NCI-H2171 (cell line): Measurements from ENCODE around the gene COL6A3.
A peak's percentile ranks its signal among the peaks of the same experiment; 100 is the strongest.

Source experiments
- DNase-seq: peaks from one replicate; lab custom pipeline; 2025; lab: John Stamatoyannopoulos, UW

Gene COL6A3

DNA sequence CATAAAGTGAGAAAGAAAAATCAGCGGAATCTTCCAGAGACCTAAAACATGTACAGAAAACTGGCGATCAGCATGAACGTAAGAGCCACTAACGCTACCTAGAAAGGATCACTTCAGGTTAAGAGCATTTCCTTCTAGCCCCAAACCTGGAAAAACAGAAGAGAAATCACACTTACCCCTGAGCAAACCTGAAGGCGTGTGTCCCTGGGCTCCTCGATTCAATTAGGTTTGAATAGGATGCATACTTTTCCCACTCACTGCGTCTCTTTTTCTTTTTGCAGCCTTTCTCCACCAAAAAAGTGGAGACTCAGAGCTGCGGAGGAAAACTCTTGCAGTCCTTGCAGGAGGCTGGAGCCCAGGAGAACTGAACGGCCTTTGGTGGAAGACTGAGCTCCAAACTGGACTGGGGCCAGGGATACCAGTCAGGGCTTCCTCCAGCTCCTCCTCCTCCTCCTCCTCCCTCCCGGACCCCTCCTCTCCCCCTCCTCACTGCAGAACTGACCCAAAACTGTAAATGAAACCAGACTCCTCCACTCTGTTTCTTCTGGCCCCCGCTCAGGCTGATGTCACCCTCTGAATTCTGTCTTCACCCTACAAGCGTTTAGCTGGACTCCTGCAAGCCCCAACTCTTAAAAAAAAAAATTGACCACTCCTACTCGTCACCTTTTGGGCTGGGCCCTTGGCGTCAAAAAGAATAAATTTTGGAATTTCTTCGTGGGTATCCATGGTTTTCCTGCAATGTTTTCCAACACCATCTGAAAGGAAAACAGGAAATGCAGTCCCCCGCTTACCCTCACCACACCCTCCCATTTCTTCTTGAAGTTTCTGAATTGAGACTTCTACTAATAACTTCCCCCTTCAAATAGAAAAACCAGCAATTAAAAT lies at the start of gene COL6A3:
Gene COL6A3, minus strand, starts transcription at position 388 of the 885 bp plus-strand sequence. CDS start 17,347 bp downstream, outside the sequence.
- no peak for DNase-seq

DNA sequence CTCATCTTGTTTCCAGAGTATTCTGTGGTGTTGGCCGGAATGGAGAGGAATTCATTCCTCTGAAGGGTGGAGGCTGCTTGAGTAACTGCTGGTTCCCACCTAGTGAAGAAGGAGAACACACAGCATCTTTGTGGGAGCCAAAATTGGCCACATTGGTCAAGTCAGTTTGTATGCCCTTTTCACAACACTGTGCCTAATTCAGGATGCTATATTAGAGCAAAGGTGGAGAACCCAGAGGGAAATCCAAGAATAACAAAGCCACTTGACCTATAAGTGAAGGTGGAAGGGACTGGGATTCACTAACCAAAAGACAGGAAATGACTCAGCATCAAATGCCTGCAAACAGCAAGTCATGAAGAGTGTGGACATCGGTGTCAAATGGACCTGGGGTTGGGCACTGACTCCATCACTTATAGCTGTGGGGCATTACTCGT lies 45.8 kb upstream of the COL6A3 start:
- no peak for DNase-seq

DNA sequence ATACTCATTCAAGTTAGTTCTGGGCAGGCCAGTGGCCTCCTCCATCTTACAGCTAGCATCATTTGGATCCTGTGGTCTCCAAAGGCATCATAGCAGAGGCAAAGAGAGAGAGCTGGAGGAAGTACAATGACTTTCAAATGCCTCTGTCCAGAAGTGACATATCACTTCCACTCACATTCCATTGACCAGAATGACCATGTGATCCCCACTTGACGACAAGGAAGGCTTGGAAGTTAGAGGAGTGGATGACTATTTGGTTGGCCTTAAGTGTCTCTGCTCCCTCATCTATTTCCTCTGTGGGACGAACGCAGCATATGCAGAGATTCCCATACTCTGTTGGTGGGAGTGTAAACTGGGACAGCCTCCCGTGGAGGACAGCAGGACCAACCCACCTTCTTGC lies 45.3 kb upstream of the COL6A3 start:
- no peak for DNase-seq

- no peak for DNase-seq
Observed at GRCh38 chr2:237458519-237458918, 44.6 kb upstream of the COL6A3 start.

- DNase-seq = no peak
Observed at GRCh38 chr2:237457388-237457941, 43.5 kb upstream of the COL6A3 start.

GRCh38 chr2:237456200-237456843 lies 42.4 kb upstream of the COL6A3 start:
- peak; percentile 36 for DNase-seq

- no peak for DNase-seq
Observed at GRCh38 chr2:237455764-237456163, 41.8 kb upstream of the COL6A3 start.

DNA sequence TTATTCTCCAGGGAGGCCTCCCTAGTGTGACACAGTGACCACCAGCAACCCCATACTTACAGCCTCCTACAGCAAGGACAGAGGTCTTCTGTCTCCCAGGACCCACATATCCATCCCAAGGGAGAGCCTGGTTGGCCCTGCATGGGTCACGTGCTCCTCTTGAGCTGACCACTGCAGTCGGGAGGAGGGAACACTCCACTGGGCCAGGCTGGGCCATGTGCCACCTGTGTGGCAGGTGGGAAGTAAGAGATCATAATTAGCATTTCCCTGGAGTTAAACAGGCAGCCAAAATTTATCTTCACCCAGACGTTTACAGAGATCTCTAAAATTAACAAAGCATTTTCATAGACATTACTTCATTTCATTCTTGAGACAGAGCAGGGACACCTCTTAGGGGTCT lies 39.7 kb upstream of the COL6A3 start:
- DNase-seq = no peak

DNA sequence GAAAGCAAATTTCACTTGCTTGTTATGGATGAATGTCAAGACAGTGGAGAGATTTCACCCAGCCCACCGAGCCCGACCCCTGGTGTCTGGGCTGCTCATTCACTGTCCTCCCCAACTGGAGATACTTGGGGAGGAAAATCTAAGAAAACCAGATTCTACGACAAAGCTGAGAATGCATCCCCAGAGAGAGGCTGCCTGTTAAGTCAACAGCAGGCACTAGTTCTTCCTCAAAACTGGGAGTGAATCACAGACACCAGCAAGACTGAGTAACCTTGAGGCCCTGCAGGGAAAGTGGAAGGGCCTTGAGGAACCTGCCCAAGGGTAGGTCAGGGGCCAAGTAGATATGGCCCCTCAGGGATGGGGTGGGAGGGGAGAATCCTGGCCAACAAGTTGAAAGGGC lies 38.9 kb upstream of the COL6A3 start:
- no peak for DNase-seq

GRCh38 chr2:237451643-237452469 lies 37.9 kb upstream of the COL6A3 start:
- DNase-seq = no peak

DNA sequence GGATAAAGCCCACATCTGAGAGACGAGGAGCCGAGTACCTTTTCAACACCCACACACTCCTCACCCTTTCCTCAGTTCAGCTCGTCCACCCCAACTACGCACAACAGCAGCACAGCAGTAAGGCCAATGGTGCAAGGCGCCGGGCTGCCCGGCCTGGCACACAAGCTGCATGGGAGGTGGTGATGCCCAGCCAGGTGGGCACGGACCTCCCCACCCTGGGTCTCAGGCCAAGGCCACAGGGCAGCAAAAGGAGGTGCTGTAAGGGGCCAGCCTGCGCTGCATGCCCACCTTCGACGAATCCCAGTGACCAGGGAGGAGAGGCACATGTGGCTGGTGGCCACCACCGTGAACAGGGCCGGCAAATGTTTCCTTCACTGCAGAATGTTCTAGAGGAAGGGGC lies 36.6 kb upstream of the COL6A3 start:
- no peak for DNase-seq

DNA sequence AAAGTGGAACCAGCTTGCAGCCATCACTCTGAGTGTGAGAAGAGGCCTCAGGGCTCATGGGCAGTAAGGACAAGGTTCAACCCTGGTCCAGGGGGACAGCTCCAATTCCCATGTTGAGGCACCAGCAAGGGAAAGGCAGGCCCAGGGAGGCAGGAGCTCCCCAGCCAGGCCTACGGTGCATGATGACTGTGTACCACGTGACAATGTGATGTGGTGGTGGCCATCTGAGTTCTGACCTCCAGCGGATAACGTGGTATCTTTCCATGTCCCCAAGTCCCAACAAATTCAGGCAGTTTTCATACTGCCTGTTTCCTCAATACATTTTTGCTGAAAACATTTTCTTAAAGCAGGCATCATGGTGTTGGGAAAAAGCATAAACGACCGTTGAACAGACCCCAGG lies 36.1 kb upstream of the COL6A3 start:
- DNase-seq = no peak

- DNase-seq = no peak
Observed at GRCh38 chr2:237449193-237449881, 35.4 kb upstream of the COL6A3 start.

- no peak for DNase-seq
Observed at GRCh38 chr2:237448626-237449025, 34.7 kb upstream of the COL6A3 start.

DNA sequence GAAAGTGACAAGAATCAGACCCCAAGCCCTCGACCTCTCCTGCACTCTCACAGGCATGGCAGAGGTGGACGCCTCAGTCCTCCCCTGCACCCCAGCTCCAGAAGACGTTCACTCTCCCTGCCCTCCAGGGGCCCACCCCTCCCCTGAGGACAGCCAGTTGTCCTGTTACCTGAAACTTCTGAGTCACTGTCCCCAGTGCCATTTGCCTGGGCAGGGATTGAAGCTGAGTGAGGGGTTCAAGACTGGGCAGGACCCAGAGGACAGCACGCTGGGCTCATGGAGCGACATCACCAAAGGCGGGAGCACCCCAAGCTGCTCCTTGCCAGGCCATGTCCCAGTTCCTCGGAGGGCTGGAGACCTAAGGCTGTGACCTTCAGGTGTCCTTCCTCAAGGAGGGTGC lies 34.2 kb upstream of the COL6A3 start:
- no peak for DNase-seq

- no peak for DNase-seq
Observed at GRCh38 chr2:237447496-237447895, 33.5 kb upstream of the COL6A3 start.

GRCh38 chr2:237446338-237446665 lies 32.3 kb upstream of the COL6A3 start:
- no peak for DNase-seq

- no peak for DNase-seq
Observed at GRCh38 chr2:237445611-237446337, 31.8 kb upstream of the COL6A3 start.

DNA sequence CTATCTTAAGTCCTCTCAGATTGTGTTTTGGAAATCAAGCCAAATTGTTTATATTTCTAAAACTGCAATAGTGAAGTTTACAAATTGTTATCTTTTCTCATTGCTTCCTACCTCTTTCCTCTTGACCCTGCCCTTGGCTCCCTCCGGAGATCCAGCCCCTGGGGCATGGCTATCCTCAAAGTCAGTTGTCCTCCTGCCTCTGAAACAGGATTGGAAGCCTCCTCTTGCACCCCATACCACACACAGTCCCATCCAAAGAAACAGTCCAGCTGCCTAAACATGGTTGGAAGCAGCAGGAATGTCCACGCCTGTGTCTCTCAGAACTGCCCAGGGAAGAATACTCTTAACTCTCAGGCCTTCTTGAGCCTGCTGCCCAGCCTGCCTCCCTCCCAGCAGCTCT lies 30.1 kb upstream of the COL6A3 start:
- DNase-seq = no peak

GRCh38 chr2:237441605-237442274 lies 27.8 kb upstream of the COL6A3 start:
- no peak for DNase-seq
